ENCODE results near the gene NOX3.

DNA sequence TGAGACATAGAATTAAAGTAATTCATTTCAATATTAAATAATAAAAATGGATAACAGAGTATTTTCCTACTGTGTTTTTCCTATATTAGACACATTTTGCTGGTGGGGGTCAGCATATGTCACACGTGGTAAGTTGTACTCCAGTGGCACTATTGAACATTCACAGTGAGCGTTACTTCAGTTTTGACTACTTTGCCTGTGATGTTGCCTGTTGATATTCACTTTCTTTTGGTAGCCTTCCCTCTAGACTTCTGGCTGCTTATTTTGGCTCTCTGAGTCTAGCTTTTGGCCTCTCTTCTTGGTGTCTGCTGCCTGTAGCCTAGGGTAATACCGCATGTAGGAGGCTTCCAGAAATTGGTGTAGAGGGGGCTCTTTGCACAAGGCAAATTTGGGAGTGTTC is 76.9 kb downstream of the NOX3 start:
- TF ChIP-seq, protein P1, sequence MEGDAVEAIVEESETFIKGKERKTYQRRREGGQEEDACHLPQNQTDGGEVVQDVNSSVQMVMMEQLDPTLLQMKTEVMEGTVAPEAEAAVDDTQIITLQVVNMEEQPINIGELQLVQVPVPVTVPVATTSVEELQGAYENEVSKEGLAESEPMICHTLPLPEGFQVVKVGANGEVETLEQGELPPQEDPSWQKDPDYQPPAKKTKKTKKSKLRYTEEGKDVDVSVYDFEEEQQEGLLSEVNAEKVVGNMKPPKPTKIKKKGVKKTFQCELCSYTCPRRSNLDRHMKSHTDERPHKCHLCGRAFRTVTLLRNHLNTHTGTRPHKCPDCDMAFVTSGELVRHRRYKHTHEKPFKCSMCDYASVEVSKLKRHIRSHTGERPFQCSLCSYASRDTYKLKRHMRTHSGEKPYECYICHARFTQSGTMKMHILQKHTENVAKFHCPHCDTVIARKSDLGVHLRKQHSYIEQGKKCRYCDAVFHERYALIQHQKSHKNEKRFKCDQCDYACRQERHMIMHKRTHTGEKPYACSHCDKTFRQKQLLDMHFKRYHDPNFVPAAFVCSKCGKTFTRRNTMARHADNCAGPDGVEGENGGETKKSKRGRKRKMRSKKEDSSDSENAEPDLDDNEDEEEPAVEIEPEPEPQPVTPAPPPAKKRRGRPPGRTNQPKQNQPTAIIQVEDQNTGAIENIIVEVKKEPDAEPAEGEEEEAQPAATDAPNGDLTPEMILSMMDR (IDR thresholded peaks at IDR 0.05; ENCODE audit: borderline replicate concordance, extremely low read depth, low read length, poor library complexity, severe bottlenecking), result no peak
- no peak for TF ChIP-seq EZH2 (IDR thresholded peaks at IDR 0.05; ENCODE audit: borderline replicate concordance, low read depth, low read length, severe bottlenecking)

All from DND-41 (cell line).